CD4-positive, alpha-beta T cell treated with Interferon alpha-2 for 1 hour (primary cell): ENCODE data around the gene ARHGAP21.

ENCODE experiments used
- DNase-seq, 2 donors: peaks; one replicate each; pipeline ENCODE4 v3.0.0-alpha.2; 2020 to 2022

ARHGAP21 gene

GRCh38 chr10:24722131-24722675, 1.5 kb downstream of the ARHGAP21 start:
- DNase-seq = no peak

- no peak for DNase-seq
Observed at GRCh38 chr10:24721229-24722106, 2.2 kb downstream of the ARHGAP21 start.

- DNase-seq = no peak
Observed at GRCh38 chr10:24720096-24720495, 3.6 kb downstream of the ARHGAP21 start.

GRCh38 chr10:24718031-24718855, 5.4 kb downstream of the ARHGAP21 start:
- no peak for DNase-seq

- no peak for DNase-seq
Observed at GRCh38 chr10:24716295-24716694, 7.4 kb downstream of the ARHGAP21 start.

- no peak for DNase-seq
Observed at GRCh38 chr10:24715246-24715769, 8.4 kb downstream of the ARHGAP21 start.

- no peak for DNase-seq
Observed at GRCh38 chr10:24713086-24713485, 10.6 kb downstream of the ARHGAP21 start.

- no peak for DNase-seq
Observed at GRCh38 chr10:24711465-24711864, 12.2 kb downstream of the ARHGAP21 start.

GRCh38 chr10:24708081-24708480, 15.6 kb downstream of the ARHGAP21 start:
- DNase-seq = no peak

GRCh38 chr10:24707445-24707844, 16.2 kb downstream of the ARHGAP21 start:
- DNase-seq = no peak

GRCh38 chr10:24706479-24707118, 17.1 kb downstream of the ARHGAP21 start:
- peak; percentile 4 to 20 for DNase-seq

- no peak for DNase-seq
Observed at GRCh38 chr10:24703700-24704099, 20.0 kb downstream of the ARHGAP21 start.

GRCh38 chr10:24701447-24701846, 22.2 kb downstream of the ARHGAP21 start:
- DNase-seq = no peak

- DNase-seq = no peak
Observed at GRCh38 chr10:24700948-24701347, 22.7 kb downstream of the ARHGAP21 start.

GRCh38 chr10:24698270-24698669, 25.4 kb downstream of the ARHGAP21 start:
- DNase-seq = no peak

GRCh38 chr10:24697080-24697479, 26.6 kb downstream of the ARHGAP21 start:
- no peak for DNase-seq

GRCh38 chr10:24695452-24695851, 28.2 kb downstream of the ARHGAP21 start:
- DNase-seq = no peak

GRCh38 chr10:24694086-24694485, 29.6 kb downstream of the ARHGAP21 start:
- DNase-seq = no peak

GRCh38 chr10:24690961-24691512, 32.6 kb downstream of the ARHGAP21 start:
- no peak for DNase-seq

- DNase-seq = no peak
Observed at GRCh38 chr10:24685958-24686540, 37.6 kb downstream of the ARHGAP21 start.

GRCh38 chr10:24683554-24683953, 40.1 kb downstream of the ARHGAP21 start:
- DNase-seq = no peak

GRCh38 chr10:24681572-24682088, 42.1 kb downstream of the ARHGAP21 start:
- no peak for DNase-seq
